Inferior parietal cortex (tissue), 1 donor: ENCODE measurements around the gene CRIP2.

Experiments used
- DNase-seq: peaks from one replicate; pipeline ENCODE4 v3.0.0-alpha.2; 2016; ENCODE audit errors: extremely low spot score

The CRIP2 gene, protein sequence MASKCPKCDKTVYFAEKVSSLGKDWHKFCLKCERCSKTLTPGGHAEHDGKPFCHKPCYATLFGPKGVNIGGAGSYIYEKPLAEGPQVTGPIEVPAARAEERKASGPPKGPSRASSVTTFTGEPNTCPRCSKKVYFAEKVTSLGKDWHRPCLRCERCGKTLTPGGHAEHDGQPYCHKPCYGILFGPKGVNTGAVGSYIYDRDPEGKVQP

DNA sequence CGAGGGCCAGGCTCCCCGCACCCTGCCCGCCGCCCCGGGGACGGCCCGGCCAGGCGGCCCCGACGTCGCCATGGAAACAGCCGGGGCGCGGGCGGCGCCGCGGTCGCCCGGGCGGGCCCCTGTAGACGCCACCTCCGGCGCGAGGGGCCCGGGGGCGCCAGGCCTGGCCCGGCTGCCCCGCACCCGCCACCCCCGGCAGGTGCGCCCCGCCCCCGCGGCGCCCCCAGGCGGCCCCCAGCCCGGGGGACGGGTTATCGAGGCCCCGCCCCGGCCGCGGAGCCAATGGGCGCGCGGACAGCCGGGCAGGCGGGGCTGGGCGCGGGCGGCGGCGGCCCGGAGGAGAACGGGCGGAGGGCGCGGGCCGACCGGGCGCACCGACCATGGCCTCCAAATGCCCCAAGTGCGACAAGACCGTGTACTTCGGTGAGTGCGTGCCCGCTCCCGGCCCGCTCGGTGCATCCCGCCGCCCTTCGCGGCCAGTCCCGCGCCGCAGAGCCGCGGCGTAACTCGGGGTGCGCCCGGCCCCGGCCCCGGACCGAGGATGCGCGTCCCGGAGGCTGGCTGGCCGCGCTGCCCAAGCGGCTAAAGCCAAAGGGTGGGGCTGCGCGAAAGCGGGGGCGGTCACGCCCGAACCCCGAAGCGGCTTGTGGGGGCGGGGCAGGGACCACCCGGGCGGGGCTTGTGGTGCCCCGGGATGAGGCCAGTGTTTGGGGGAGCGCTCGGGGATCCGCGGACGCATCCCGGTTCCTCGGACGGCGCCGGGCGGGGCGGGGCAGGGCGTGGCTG is at the start of gene CRIP2:
Gene CRIP2 (plus strand): TSS at position 339 of the 786 bp plus-strand sequence. CDS start 42 bp downstream, at position 381.
- no peak for DNase-seq

DNA sequence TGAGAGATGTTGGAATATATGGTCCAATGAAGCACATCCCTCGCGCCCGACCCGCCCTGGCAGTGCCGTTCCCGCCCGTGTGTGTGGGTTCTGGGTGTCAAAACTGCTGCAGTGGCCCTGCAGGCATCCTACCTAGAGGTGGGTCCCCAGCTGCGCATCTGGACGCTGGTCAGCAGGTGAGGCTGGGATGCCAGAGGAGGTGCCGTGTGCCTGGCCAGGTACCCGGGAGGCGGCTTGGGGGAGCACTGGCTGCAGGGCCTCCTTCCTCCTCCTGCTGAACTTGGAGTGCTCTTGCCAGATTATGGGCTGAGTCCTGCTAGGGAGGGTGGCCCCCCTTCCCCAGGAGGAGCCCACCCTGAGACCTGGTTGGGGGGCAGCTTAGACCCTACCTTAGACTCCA is 49.8 kb upstream of the CRIP2 start:
- DNase-seq, result no peak

DNA sequence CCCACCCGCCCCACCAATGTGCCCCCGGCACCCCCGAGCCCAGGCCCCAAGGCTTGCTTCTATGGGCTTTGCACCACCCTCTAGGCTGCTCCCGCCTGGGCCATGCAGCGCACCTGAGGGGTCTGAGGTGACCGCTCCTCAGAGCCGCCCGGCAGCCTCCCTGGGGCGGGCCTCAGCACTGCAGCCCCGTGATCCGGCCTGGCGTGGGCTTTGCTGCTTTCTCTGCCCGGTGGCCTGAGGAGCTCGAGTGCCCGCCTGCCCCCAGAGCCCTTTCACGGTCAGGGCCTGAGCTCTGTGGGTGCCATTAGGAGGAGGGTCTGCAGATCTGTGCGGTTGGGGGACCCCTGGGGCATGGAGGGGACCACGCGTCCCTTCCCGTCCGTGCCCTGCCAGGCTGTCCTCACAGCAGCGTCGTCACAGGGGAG is 48.8 kb upstream of the CRIP2 start:
- DNase-seq, result no peak

DNA sequence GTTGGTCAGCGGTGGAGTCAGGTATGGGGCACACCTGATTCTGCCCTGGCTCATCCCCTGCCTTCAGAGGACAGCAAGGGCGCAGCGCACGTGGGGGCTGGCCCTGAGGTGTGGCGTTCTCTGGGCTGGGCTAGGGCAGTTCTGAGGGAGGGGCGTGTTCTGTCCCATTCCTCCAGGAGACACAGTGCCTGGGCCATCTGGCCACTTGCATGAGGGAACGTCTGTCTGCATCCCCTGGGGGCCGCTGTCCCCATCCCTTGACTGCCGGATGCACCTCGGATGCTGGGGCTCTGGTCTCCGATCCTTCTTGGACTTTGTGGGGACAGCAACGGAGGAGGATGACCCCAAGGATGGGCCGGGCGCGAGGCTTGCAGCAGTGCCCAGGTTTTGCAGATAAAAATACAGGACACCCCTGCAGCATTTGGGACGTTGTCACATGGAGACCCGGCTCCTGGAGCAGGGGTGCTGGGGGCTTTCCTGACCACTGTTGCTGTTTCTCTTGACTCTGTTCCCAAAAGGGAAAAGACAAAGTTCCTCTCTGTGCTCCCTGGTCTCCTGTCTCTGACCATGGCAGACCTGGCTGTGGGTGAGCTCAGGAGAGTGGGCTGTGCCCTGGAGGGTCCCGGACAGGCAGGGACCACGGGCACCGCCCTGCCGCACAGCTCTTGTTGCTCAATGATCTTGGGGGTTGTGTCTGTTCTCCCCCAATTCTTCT is 48.0 kb upstream of the CRIP2 start:
- DNase-seq, result no peak

DNA sequence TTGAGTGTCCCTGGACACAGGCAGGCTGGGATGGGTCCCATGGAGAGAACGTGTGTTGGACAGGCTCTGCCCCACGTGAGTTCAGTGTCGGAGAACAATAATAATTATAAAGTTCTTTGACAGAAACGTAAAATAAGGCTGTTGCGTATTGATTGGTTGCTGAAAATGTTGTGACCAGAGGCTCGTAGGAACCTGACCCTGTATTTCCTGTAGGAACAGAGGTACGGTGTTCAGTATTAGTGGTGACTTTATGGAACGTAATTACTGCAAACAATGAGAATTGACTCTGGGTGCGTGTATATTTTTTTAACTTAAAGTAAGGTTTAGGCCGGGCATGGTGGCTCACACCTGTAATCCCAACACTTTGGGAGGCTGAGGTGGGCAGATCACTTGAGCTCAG is 47.2 kb upstream of the CRIP2 start:
- DNase-seq, result no peak

DNA sequence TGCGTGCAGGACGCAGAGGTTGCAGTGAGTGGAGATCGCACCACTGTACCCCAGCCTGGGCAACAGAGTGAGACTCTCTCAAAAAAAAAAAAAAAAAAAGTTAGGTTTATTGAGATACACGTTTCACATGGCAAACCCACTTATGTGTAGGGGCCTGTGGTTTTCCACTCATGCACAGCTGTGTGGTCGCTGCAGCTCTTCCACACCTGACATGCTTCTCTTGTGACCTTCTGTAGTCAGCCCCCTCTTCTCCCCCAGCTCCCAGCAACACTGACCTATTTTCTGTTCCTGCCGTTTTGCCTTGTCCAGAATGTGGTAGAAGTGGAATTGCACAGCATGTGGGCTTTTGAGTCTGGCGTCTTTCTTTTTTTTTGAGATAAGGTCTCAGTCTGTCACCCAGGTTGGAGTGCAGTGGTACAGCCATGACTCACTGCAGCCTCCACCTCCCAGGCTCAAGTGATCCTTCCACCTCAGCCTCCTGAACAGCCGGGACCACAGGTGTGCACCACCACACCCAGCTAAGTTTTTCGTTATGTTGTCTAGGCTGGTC is 46.6 kb upstream of the CRIP2 start:
- DNase-seq, result no peak

DNA sequence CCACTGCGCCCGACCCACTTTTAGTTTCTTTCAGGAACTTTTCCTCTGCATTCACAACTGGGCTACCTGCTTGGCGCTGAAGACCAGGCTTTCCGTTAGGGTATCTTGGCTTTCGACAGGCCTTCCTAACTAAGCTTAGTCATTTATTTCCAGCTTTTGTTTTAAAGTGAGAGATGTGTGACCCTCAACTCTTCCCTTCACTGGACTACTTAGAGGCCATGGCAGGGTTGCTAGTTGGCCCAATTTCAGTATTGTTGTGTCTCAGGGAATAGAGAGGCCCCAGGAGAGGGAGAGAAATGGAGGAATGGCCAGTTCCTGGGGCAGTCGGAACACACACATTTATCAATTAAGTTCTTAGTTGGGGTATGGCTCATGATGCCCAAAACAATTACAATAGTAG is 44.6 kb upstream of the CRIP2 start:
- no peak for DNase-seq

DNA sequence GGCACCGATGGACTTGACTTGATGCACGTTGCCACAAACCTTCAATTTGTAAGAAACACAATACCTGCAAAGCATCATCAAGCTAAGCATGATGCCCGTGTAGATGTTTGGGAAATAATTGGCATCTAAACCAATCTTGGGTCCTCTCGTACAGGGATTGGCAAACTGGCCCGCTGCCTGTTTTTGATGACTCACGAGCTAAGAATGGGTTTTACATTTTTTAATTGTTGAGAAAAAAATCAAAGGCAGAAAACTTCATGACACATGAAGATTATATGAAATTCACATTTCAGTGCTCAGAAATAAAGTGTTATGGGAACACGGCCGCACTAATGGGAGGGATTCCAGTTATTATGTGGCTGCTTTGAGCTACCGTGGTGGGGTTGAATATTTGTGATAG is 44.1 kb upstream of the CRIP2 start:
- DNase-seq, result no peak

DNA sequence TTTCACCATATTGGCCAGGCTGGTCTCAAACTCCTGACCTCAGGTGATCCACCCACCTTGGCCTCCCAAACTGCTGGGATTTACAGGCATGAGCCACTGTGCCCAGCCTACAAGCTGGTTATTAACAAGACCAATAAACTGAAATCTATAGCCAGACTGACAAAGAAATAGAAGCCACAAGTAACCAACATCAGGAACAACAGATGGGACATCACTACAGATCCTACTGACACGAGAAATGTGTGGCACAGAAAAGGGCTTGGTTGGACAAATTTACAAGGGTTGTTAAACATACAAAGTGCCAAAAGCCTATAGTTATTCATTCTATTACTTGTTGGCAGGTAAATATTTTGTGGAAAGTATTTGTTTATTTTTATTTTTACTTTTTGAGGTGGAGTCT is 43.4 kb upstream of the CRIP2 start:
- DNase-seq, result no peak

DNA sequence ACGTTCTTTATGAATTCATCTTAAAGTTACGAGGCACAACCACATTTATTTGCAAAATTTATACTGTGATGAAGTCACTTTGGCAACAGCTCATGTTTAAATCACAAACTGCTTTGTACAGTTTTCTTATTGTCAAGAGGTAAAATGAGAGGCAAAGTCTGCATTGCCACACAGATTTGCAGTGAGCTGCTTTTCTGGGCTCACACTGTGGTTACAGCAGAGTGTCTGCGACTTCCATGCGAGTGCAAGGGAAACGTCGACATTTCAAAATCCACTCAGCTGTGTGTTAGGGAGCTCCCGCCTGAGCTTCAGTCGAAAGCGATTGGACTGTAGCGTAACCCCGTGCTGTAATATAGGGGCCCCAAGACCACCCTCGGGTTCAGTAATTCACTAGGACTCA is 42.0 kb upstream of the CRIP2 start:
- no peak for DNase-seq

DNA sequence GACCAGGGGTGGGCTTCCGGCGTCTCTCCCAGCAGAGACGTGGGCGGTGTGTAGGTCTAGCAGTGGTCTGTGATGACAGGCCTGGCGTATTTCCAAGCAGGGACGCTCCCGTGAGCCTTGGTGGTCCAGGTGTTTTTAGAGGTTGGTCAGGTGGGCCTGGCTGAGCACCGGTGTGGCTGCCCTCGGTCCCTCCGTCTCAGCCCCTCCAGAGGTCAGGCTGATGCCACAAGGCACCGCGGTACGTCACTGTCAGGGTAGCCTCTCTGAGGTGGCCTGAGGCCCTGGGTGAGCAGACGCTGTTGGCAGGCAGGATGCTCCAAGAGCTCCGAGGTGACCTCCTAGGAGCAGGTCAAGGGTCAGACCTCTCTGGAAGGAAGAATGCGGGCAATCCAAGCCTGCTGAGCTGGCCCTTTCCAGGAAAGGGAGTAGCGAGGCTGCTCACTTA is 41.4 kb upstream of the CRIP2 start:
- DNase-seq, result no peak

DNA sequence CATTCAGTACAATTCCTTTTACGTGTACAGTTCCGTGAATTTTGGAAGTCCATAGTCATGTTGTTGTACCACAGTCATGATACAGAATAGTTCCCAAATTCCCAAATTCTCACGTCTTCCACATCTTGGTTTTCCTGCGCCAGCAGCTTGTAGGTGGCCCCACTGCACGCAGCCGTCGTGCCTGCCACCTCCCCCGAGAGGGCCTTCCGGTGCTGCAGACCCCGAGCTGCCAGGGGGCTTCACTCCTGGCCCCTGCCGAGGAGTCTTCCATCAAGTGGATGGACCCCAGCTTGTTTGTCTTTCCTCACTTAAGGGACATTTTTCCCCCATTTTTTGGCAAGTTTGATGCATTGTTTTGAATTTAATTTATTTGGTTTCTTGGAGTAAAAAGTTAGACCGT is 38.2 kb upstream of the CRIP2 start:
- DNase-seq, result no peak

DNA sequence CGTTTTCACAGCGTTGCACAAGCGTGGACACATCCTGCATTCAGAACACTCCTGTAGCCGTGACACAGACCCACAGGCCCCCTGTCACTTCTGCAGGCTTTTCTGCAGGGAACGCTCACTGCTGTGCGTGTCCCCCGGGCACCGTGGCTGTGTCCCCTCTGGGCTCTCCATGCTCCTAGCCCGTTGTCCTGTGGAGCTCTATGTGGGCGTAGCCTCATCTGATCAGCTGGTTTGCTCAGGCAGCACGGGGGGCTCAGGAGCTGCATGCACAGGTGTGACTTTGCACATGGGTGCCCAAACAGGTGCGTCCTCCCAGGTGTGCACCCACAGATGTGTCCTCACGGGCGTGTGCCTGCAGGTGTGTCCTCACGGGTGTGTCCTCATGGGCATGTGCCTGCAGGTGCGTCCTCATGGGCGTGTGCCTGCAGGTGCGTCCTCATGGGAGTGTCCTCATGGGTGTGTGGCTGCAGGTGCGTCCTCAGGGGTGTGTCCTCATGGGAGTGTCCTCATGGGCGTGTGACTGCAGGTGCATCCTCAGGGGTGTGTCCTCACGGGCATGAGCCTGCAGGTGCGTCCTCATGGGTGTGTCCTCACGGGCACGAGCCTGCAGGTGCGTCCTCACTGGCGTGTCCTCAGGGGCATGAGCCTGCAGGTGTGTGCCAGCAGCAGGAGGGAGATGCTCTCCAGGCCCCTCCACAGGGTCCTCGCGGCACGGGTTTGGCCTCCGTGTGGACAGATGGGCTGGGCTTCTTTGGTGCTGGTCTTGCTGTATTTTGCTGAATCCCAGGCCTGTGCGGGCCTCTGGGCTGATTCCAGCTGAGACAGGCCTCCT is 37.5 kb upstream of the CRIP2 start:
- DNase-seq, result no peak

DNA sequence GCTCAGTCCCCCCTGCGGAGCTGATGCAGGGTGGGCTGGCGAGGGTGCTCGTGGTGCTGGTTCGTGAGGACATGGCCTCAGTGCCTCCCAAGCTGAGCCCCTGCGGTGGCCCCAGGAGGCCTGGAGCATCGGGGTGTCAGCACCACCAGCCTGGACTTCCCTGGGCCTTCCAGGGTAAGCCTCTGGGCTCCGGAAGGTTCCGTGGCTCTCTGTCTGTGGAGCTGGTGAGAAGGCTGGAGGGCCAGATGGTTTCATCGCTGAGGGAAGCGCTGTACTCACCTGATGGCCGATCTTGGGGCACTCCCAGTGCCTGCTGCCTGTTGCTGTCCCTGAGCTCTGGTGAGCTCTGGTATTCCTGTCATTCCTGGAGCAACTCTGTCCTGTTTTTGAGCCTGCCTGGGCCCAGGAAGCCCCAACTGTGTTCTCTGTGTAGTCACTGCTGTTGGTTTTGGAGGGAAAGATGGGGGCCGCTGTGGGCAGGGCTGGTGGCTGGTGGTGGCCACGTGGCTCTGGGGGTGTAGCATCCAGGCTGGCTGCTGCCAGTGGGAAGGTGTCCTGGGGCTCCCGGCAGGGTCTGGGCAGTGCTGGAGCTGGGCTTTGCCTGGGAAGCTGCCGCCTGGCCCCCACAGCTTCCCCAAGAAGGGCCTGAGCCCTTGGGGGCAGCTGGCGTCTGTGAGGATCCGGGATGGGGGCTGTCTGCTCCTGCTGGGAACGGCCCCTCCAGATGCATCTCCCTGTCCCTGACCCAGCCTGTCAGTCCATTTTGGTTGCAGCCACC is 36.7 kb upstream of the CRIP2 start:
- DNase-seq, result no peak

DNA sequence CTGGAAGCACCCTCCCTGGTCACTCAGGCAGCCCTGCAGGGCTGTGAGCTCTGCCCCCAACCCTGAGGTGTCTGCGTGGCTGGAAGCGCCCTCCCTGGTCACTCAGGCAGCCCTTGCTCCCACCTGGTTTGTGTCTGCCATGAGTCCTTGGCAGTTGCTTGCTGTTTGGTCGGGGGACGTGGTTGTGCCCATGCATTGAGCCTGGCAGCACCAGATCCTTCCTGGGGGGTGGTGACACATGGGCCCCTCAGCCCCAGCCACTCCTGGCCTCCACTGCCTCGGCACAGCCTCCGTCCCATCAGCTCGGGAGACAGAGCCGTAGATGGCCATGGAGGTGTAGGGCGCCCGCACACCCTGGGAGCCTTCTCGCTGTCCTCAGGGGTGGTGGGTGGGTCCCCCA is 35.4 kb upstream of the CRIP2 start:
- no peak for DNase-seq

DNA sequence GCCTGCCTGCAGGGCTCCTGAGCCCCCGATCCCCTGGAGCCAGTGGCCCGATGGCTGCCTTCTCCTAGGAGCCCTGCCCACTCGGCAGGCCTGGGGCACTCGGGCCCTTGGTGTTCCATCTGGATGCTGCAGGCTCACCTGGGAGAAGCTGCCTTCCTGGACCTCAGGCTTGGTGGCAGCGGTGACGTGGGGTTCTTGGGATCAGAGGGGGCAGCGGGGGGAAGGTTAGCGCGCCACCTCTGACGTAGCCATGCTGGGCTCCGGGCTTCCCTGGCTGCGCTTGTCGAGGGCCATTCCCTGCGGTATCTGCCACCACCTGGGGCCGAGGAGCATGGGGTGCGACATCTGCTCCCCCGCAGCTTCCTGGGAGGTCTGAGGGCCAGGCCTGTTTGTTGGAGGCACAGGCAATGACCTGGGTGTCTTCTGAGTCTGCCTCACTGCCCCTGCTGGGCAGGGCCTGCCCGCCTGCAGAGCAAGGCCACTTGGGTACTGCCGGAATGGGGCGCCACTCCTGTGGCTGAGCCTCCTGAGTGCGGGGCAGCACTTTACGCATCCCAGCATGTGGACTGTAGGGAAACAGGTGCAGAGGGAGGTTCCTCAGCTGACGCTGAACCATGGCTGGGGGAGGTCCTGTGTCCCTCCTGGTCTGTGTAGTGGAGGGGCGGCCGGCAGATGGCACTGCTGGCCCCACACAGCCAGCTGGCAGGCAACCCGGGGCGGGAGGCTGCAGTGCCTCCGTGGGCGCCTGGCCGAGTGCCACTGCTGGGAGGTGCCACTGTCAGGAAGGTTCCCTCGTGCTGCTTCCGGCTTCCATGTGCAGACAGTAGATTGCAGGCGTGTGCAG is 34.7 kb upstream of the CRIP2 start:
- no peak for DNase-seq

DNA sequence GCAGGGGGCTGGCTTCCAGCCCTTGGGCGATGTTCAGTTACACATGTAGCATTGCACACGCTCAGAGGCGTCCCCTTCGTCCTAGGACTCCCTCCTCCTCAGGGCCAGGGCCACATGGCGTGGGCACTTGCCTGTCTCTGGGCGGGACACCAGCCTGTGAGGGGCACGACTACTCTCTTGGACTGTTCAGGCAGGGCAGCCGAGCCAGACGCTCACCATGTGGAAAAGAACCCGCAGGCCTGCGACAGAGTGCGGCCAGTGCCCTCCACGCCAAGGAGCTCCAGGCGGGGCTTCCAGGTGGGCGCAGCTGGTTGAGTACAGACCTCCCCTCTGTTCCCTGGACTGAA is 34.1 kb upstream of the CRIP2 start:
- no peak for DNase-seq

DNA sequence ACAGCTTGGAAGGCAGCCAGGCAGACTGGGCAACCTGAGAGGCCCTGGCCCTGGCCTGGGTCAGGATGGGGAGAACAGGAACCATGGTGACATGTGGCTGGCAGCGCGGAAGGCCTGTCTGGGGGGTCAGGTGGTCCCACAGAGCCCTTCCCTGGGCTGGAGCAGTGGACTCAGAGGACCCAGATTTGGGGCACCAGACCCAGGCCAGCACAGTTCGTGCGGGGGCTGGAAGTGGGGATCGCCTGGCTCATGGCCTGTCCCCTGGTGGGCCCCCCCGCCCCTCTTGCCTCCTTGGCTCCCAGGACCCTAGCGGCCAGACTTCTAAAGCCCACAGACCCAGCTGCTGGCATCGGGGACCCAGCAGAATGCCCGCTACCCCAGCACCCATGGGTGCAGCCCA is 33.6 kb upstream of the CRIP2 start:
- DNase-seq, result no peak

DNA sequence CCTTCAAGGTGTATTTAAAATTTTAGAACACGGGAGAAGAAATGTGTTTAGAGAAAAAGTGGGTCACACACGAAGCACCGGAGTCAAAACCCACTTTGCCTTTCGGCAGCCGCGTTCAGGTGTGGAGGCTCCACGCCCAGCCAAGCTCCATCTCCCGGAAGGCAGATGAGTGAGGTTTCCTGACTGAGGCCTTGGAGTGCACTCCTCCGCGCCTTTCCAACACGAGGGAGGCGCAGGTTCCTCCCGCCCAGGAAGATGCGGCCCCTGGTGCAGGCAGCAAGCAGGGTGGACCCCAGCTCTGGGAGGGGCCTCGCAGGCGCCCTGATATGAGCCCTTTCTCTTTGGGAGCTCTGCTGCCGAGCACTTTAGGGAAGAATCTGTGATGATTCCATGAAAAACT is 32.5 kb upstream of the CRIP2 start:
- no peak for DNase-seq

DNA sequence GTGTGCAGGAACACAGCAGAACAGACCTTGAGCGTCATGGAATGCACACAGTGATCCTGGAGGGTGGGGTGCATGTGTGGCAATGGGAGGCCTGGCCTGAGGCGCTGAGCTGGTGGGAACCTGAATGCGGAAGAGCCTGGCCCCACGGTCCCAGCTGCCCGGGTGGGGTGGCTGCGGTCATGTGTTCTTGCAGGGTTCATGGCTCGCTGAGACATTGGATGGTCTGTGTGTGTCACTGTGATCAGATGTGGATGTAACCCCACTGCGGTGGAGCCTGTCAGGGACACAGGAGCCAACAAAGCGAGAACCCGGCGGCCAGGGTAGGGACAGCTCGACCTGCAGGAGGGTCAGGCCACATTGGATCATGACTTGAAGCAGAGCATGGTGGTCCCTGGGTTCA is 31.8 kb upstream of the CRIP2 start:
- no peak for DNase-seq
